Measurements from ENCODE around the gene PCDHGB1.

- no peak for TF ChIP-seq CTCF (IDR thresholded peaks at IDR 0.05)
- TF ChIP-seq POLR2AphosphoS5 (IDR thresholded peaks at IDR 0.05), result no peak
- TF ChIP-seq EP300 (IDR thresholded peaks at IDR 0.05), result no peak
These were observed 48.7 kb downstream of the PCDHGB1 start for GRCh38 chr5:141398608-141399007.
